DMS53 (cell line): ENCODE results near the gene HGF.

Experiments used
- DNase-seq: peaks from one replicate; lab custom pipeline; 2025; lab: John Stamatoyannopoulos, UW

Gene HGF

DNA sequence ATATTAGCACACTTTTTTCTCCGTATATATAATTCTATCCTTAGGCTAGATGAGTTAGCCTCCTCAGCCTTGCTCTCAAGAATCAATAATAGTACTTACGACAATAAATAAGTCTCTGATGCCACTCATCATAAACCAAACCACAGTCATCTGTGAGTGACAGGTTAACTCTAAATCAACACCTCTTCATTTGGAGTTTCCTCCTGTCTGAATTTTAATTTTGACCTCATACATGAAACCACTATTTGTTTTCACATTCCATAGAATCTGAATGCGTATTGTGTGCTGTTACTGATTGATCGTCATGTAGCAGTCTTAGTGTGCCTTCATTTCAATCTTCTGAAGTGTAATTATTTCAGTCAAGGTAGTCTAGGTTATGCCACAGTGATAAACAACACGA lies 85.8 kb downstream of the HGF start:
- DNase-seq = peak; percentile 22

DNA sequence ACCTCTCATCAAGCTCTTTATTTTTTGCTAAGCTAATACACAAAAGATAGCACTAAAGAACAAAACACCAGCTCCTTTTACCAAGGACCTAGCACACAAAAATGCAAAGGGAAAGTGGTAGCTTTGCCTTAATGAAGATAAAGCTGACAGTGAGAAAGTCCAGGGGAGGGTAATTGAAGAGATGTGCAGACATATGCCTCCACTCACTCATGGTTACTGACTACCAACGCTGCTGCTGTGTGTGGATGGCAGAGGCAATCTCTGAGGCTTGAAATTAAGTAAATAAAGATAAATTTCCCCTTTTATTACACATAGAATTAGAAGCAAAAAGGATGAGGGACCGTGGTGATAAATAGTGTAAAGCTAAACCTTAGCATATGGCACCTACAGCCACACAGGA lies 87.0 kb downstream of the HGF start:
- peak; percentile 19 for DNase-seq

DNA sequence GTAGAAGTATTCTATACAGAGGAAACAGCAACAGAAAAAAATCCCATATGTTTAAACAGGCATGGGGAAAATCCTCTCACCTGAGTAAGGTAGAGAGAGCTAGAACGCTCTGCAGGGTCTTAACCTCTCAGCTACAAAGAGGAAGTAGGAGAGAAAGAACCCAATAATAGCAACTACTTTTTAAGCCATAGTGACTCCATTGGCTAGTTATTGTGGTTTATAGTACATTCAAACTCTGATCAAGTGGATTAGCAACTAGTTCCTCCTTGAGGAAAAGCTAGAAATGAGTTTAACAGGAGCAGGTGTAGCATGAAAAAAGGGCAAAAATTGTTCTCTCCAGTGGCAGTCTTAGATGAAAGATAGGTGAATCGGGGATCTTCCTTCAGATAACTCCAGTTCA lies 89.7 kb downstream of the HGF start:
- no peak for DNase-seq

DNA sequence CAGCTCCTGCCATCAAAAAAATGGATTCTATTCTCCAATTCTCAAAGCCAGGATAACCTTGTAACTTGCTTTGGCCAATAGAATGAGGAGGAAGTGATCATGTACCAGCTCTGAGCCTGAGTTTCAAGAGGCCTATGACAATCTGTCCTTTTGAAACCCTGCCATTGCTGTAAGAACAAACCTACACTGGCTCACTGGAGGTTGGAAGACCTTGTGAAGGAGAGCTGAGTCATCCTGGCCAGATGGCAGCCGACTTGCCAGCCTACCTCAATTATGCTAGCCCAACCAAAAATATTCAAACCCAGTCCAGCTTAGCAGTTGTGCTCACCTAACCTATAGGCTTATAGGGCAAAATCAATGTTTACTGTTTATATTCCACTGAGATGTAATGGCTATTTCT lies 93.0 kb downstream of the HGF start:
- peak; percentile 89 for DNase-seq

DNA sequence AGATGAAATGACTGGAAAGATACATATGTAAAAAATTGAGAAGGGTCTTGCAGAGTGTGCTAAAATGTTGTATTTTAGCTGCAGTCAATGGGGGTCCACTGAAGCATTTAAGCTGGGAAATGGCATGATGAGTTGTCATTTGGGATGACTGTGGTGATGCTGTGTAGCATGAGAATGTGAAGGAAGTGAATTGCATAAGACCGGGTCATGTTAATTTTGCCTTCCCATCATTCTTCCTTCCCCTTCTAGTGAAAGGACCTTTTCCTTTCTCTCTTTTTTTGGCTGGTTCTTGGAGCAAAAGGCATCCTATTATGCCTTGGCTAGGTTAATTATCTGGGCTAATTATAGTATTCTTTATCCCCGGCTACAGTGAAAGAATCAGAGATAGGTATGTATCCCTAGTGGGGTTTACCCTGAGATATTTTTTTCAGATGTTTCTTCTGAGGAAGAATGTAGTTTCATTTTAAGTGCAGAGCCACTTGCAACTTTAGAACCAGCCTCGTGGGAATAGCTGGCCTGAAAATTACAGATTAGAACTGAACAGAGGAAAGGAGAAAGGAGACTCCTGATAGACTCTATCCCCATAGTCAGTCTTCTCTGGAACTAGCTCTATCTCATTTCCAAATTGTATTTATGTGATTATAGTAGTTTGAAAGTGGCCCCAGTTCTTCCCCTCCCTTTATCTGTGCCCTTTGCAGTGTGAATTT lies 93.6 kb downstream of the HGF start:
- DNase-seq = peak; percentile 47

DNA sequence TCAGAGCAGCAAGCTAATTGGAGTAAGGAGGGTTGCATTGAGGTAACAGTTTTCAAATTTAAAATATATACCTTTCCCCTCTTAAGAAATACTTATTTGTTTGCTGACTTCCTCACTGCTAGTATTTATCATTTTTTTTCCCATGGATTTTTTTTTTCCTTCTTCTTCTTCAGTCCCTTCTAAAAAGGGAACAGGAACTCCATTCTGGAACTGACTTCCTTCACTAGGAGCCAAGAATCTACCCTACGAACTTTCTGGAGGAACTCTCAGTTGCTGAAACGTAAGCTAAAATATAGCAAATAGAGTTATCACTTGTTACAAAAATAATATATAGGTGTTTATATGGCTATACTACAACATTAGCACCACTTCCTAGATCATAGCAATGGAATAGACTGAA lies 95.4 kb downstream of the HGF start:
- DNase-seq = no peak

DNA sequence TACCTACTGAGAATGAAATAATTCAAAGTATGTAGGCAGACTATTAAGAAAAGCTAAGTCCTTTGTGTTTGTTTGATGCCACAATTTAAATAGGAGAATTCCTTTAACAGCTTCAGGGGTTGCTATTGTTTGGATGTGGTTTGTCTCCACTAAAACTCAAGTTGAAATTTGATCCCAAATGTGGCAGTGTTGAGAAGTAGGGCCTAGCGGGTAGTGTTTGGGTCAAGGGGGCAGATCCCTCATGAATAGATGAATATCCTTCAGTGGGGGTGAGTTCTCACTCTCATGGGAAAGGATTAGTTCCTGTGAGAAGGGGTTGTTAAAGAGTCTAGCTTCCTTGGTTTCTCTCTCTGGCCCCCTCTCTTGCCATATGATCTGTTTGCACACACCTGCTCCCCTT lies 97.0 kb downstream of the HGF start:
- peak; percentile 33 for DNase-seq

DNA sequence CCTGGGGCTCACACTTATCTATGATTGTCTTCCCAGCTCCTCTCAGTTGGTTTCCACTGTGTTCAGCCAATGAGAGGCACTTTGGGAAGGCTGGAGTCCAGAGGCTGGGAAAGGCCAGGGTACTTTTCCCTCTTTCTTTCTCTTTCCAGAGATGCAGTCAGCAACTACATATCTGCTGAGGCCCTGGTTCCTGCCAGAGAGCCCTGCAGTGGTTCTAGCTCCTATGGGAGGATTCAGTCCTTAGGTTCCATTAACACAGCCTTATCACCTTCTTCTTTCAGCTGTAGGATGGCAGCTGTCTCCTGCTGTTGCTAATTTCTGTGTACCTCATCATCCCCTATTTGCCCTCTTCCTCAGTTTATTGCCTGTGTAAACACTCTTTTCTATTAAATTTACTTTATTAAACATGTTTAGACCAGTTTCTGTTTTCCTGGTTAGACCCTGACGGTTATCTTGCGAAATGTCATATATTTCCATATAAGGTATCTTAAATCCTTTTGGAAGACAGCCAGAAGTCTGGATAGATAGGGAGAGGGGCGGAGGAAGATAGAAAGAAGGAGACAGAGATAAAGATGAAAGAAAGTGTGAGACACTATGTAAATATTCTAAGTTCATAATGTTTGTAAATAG lies 100.3 kb downstream of the HGF start:
- DNase-seq = peak; percentile 82

DNA sequence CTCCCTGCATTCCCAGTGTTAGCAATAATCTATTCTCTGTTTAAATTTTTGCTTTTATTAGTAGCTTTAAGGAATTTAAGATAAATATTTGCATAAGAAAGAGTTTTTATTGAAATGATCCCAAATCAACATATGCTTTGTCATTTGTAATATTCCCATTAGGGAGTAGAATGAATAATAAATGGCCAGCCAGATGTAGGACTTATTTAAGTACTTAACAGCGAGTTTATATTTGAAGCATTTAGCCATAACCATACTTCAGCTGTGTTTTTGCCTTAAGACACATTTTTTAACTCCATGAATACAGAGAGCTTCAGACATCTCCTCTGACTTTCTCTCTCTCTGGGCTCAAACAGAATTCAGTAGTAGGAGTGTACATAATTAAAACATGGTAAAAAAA lies 103.6 kb downstream of the HGF start:
- DNase-seq = no peak

DNA sequence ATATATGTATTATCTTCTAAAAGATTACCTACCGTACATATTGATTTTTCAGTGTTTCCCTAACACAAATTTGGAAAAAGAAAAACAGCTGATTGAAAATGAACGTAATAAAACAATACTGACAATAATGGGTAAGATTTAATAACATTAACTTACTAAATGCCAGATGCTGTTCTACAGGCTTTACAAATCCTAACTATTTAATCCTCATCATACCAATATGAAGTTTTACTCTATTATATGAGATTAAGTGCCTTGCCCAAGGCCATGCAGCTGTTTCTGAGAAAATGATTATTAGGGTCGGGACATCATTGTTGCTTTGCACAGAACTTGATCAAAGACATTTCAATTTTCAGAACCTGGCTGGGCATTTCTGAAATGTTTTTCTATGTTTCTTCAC lies 104.6 kb downstream of the HGF start:
- no peak for DNase-seq

DNA sequence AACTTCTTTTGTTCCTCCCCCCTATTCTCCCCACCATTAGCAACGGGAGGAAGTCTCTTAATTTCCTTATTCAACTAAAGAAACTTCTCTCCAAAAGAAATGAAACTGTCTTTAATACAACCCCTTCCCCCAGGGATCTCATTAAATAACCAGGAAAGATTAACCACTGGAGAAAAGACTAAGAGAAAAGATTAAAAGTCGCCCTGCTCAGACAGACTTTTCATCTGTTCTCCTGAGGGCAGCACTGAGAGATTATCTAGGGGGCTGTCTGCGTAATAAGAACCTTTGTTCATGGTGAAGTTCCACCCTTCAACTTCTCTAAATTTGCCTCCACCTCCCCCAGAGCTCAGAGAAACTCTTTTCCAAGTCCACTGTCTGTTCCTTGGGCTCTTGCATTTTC lies 105.5 kb downstream of the HGF start:
- DNase-seq = no peak

DNA sequence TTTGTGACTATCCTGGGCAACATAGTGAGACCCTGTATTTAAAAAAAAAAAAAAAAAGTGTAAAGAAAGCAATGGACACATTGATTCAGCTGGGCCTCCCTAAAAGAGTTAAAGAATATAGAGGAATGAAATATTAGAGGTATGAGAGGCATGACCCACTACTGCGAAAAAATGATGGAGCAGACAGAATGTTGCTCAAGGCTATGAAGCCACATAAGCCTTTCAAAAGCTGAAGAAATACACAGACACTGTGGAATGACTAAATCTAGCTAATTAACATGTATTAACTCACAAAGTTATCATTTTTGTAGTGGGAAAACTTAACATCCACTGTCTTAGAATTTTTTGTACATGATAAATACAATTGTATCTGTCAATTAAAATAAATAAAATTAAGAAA lies 107.3 kb downstream of the HGF start:
- no peak for DNase-seq

DNA sequence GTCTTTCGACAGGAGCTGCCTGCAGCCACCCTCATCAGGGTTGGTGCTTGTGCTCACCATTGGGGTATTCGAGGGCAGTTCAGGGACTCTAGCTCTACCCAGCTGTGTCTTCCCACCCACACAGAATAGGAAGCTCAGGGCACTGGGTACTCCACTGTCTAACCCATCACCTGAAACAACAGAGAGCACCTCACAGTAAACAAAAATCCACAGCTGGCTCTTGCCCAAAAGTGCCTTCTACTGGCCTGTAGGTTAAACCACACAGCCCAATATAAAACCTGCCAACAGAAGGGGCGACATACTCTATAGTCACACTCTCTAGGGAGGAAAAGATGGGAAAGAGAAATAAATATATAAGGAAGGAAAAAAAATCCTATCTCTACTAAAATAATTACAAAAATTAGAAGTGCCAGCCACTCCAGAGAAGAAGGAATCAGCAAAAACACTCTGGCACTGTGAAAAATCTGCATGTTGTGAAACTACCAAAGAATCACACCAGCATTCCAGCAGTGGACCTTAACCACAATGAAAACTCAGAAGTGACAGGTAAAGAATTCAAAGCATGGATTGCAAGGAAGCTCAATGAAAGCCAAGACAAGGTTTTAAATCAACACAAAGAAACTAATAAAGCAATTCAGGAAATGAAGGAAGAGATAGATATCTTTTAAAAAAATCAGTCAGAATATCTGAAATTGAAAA lies 110.0 kb downstream of the HGF start:
- DNase-seq = no peak

DNA sequence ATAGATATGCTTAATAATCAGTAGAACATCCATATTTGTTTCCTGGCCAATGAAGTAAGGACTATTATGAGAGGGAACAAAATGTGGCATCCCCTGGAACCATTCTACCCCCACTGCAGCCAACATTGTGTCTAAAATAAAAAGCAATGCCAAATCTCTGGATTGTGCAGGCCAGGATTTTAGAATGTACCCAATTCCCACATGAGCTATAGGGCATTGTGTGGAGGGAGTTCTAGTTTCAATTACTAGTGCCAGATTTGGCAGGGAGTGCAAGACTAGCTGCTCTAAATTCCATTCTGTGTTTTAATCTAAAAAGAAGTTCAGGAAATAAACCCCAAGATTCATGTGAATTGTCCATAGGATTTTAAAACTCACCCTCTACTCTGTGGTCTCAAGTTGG lies 112.3 kb downstream of the HGF start:
- DNase-seq = no peak

DNA sequence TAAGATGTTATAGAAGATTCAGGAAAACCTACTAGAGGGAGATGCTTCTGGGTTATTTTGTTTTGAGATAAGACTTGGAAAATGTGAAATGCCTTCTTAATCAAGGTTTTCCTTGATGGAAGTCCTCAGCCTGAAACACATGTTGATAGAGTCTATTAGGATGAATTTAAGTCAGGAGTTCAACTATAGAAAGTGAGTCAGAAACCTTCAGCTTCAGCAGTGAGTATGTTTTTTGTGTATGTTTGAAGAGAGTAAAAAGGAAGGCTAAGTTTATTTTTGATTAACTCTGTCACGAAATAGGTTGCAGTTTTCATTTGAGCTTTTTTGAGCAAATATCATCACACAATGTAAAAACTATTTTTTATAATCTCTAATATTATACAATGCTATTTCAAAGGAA lies 114.6 kb downstream of the HGF start:
- DNase-seq = no peak

DNA sequence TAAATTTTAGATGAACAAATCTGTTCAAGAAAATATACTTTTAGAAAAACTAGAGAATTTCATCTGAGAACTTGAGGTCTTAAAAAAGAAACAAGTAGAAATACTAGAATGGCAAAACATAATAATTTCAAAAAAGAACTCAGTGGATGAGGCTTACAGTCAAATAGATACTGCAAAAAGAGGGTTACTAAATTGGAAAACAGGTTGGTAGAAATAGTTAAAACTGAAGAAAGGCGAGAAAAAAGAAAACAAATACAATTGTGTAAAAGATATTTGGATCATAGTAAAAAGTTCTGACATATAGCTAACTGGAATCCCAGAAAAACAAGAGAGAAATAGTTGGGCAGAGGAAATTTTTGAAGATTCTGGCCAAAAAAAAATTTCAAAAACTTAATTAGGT lies 117.6 kb downstream of the HGF start:
- DNase-seq = no peak
